Measurements from ENCODE around the gene CCDC120. TPM values are rescaled to one million over a fixed set of nuclear protein-coding genes. Genes with fewer than 3 reads are reported as not detected.

CCDC120 gene
- total RNA-seq, 1 experiment from 2014 or later: 14.5 TPM

DNA sequence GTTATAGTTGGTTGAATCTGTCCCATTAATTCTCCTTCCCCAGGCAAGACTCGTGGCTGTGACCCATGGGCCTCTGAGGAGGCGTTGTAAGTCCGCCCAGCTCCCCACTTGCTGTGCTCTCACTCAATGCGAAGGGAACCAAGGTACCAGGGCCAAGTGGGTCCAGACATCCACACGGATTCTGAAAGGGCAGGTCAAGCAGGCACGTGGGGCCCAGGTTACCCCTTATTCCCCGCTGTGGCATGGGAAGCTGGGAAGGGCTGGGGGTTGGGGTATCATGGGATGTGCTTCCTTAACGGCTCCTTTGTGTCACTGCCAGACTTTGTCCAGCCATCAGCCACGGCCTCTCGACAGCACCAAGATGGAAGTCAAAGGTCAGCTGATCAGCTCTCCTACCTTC, 3.1 kb downstream of the CCDC120 start:
- H3K4me1 Mint-ChIP-seq: peaks cover 2 to 9% of the 10 kb centered on the region in 2 experiments; a peak in 2 of 4 replicates
- Histone ChIP-seq H2BK15ac (ENCODE audit: low read depth, low read length) (no peak overlapping the region), H3K4ac (ENCODE audit: low read depth, low read length) (no peak overlapping the region), H4K20me1 (ENCODE audit: control insufficient read depth, insufficient read depth, insufficient read length) (no peaks in the 10 kb centered on the region), H3K18ac (ENCODE audit: insufficient read length, low read depth, low read length) (no peak overlapping the region), H3K14ac (ENCODE audit: insufficient read depth, low read length) (no peak overlapping the region), H4K8ac (replicated peaks; ENCODE audit: insufficient read length, low read depth, low read length) (no peak overlapping the region), H2AK5ac (ENCODE audit: insufficient read length, low read length) (no peak overlapping the region), H3T11ph (ENCODE audit: low read length) (no peak overlapping the region), H2BK20ac (ENCODE audit: low read depth, low read length, poor library complexity, severe bottlenecking) (no peak overlapping the region), H3K23ac (ENCODE audit: insufficient read length, low read depth, low read length) (no peak overlapping the region), H3K79me1 (ENCODE audit: insufficient read depth, low read depth, low read length, poor library complexity, severe bottlenecking) (peaks cover 2% of the 10 kb centered on the region), H3K27me3 (ENCODE audit: insufficient read depth, low read length) (no peaks in the 10 kb centered on the region), H4K5ac (ENCODE audit: insufficient read length, low read depth, low read length) (no peak overlapping the region), H3K4me1 (ENCODE audit: insufficient read depth, low read length) (no peaks in the 10 kb centered on the region), H3K56ac (ENCODE audit: insufficient read length, low read depth, low read length) (no peak overlapping the region), H3K27ac (ENCODE audit: insufficient read length, low read depth, low read length) (no peak overlapping the region), H3K9ac (ENCODE audit: extremely low read depth, insufficient read length, low read length) (no peak overlapping the region), H2AFZ (ENCODE audit: low read length) (no peak overlapping the region), H4K91ac (ENCODE audit: insufficient read length, low read depth, low read length) (no peak overlapping the region), H3K23me2 (ENCODE audit: insufficient read length, low read depth, low read length, poor library complexity, severe bottlenecking) (peaks cover 2% of the 10 kb centered on the region), H3K79me2 (ENCODE audit: insufficient read depth, low read length) (peaks cover 3% of the 10 kb centered on the region), H2BK12ac (ENCODE audit: insufficient read length, low read depth, low read length) (no peak overlapping the region), H2BK120ac (ENCODE audit: low read depth, low read length, poor library complexity, severe bottlenecking) (no peak overlapping the region), H3K9me3 (ENCODE audit: control insufficient read depth, low read depth, low read length) (no peaks in the 10 kb centered on the region), H2BK5ac (ENCODE audit: insufficient read length, low read length) (no peak overlapping the region), H3K4me2 (ENCODE audit: insufficient read depth, insufficient read length, low read length) (no peak overlapping the region)
- H3K9me3 Mint-ChIP-seq: peaks cover 71 to 89% of the 10 kb centered on the region in 2 experiments
- no peak for DNase-seq
- TF ChIP-seq, protein P1, sequence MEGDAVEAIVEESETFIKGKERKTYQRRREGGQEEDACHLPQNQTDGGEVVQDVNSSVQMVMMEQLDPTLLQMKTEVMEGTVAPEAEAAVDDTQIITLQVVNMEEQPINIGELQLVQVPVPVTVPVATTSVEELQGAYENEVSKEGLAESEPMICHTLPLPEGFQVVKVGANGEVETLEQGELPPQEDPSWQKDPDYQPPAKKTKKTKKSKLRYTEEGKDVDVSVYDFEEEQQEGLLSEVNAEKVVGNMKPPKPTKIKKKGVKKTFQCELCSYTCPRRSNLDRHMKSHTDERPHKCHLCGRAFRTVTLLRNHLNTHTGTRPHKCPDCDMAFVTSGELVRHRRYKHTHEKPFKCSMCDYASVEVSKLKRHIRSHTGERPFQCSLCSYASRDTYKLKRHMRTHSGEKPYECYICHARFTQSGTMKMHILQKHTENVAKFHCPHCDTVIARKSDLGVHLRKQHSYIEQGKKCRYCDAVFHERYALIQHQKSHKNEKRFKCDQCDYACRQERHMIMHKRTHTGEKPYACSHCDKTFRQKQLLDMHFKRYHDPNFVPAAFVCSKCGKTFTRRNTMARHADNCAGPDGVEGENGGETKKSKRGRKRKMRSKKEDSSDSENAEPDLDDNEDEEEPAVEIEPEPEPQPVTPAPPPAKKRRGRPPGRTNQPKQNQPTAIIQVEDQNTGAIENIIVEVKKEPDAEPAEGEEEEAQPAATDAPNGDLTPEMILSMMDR (conservative IDR thresholded peaks at IDR 0.05): no peak
- H3K4me3 Mint-ChIP-seq: no peak overlapping the region; a peak in 1 of 5 replicates
- H3K27ac Mint-ChIP-seq: no peak overlapping the region
- H3K36me3 Mint-ChIP-seq (ENCODE audit: insufficient read depth in 1 of 3, low read depth in 3 of 3): peaks cover 13 to 49% (median 26%) of the 10 kb centered on the region in 3 experiments
- peaks cover 1% of the 10 kb centered on the region; the same call in 1 of the 2 replicates for H3K27me3 Mint-ChIP-seq (ENCODE audit: low read depth)
- no CpG with 5 or more reads among the region's 10 CpGs for WGBS (ENCODE audit: extremely low coverage, insufficient read length, low lambda C conversion rate)

Data from H9 (cell line).